Measurements from ENCODE around the gene TPRN.

TPRN gene

DNA sequence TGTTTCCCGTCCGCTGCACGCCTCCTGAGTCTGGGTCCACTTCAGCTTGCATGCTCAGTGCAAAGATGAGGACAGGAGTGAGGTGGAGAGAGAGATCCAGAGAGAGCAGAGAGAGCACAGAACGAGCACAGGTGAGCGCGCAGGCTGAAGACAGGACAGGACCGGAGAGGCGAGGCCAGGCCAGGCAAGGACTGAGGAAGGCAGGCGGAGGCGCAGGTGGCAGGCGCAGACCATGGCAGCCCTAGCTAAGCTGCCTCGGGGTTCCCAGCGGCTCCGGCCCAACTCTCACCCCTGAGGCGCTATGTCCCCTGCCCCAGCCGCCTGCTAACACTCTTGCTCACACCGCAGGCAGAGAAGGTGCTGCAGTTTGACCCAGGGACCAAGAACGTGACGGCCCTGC is 51.9 kb downstream of the TPRN start:
- Histone ChIP-seq H2AFZ (ENCODE audit: low read depth, low read length, severe bottlenecking) (no peak overlapping the region), H3F3A (ENCODE audit: insufficient read depth) (peaks cover 13% of the 10 kb centered on the region; the same call in 1 of the 2 replicates), H3K27ac (ENCODE audit: low read depth, low read length) (no peak overlapping the region), H3K9ac (ENCODE audit: low read length) (no peak overlapping the region), H3K4me3 (ENCODE audit: insufficient read depth, low read length, poor library complexity, severe bottlenecking) (no peak overlapping the region), H3K36me3 (ENCODE audit: low read length) (no peaks in the 10 kb centered on the region), H4K20me1 (ENCODE audit: low read depth, low read length) (no peaks in the 10 kb centered on the region), H3K9me3 (ENCODE audit: insufficient read depth, low read length) (no peaks in the 10 kb centered on the region), H3K4me2 (ENCODE audit: low read depth, low read length, poor library complexity, severe bottlenecking) (no peak overlapping the region), H3K9me2 (replicated peaks; ENCODE audit: insufficient read depth, low read length) (no peaks in the 10 kb centered on the region), H3K79me2 (ENCODE audit: insufficient read depth, low read length) (no peaks in the 10 kb centered on the region), H3K27me3 (ENCODE audit: low read length) (no peaks in the 10 kb centered on the region)
- TF ChIP-seq, protein P1, sequence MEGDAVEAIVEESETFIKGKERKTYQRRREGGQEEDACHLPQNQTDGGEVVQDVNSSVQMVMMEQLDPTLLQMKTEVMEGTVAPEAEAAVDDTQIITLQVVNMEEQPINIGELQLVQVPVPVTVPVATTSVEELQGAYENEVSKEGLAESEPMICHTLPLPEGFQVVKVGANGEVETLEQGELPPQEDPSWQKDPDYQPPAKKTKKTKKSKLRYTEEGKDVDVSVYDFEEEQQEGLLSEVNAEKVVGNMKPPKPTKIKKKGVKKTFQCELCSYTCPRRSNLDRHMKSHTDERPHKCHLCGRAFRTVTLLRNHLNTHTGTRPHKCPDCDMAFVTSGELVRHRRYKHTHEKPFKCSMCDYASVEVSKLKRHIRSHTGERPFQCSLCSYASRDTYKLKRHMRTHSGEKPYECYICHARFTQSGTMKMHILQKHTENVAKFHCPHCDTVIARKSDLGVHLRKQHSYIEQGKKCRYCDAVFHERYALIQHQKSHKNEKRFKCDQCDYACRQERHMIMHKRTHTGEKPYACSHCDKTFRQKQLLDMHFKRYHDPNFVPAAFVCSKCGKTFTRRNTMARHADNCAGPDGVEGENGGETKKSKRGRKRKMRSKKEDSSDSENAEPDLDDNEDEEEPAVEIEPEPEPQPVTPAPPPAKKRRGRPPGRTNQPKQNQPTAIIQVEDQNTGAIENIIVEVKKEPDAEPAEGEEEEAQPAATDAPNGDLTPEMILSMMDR (IDR thresholded peaks at IDR 0.05; ENCODE audit: insufficient read depth, low read length, poor library complexity, severe bottlenecking) = no peak
- no peak for TF ChIP-seq EZH2phosphoT487 (conservative IDR thresholded peaks at IDR 0.05; ENCODE audit: low read length)

DNA sequence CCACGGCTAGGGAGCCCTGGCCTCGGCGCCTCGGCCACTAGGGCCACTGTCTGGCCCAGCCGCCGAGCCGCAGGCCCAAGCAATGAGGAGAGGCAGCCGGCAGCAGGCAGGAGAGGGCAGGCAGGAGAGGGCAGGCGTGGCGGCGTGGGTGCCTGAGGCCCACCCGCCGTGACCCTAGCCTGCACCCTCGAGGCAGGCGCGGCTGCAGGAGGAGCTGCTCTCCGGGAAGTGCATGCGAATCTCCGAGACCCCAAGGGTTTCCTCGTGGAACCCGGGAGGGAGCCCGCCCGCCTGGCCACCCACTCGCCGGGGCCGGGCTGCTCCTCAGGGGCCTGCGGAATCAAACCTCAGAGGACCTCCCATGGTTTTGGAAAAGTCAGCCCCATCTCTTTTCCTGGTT is 52.3 kb downstream of the TPRN start:
- TF ChIP-seq, protein P1 (IDR thresholded peaks at IDR 0.05; ENCODE audit: insufficient read depth, low read length, poor library complexity, severe bottlenecking) = no peak
- TF ChIP-seq EZH2phosphoT487 (conservative IDR thresholded peaks at IDR 0.05; ENCODE audit: low read length) = no peak
- no peaks in the 10 kb centered on the region for H4K20me1 ChIP-seq (ENCODE audit: low read depth, low read length)
- H3K27ac ChIP-seq (ENCODE audit: low read depth, low read length) = no peak overlapping the region
- peaks cover 13% of the 10 kb centered on the region; the same call in 1 of the 2 replicates for H3F3A ChIP-seq (ENCODE audit: insufficient read depth)
- H3K9ac ChIP-seq (ENCODE audit: low read length) = no peak overlapping the region
- H3K4me3 ChIP-seq (ENCODE audit: insufficient read depth, low read length, poor library complexity, severe bottlenecking) = no peak overlapping the region
- H3K9me2 ChIP-seq (replicated peaks; ENCODE audit: insufficient read depth, low read length) = no peaks in the 10 kb centered on the region
- no peaks in the 10 kb centered on the region for H3K36me3 ChIP-seq (ENCODE audit: low read length)
- H3K79me2 ChIP-seq (ENCODE audit: insufficient read depth, low read length) = no peaks in the 10 kb centered on the region
- H2AFZ ChIP-seq (ENCODE audit: low read depth, low read length, severe bottlenecking) = no peak overlapping the region
- no peaks in the 10 kb centered on the region for H3K9me3 ChIP-seq (ENCODE audit: insufficient read depth, low read length)
- H3K27me3 ChIP-seq (ENCODE audit: low read length) = no peaks in the 10 kb centered on the region
- no peak overlapping the region for H3K4me2 ChIP-seq (ENCODE audit: low read depth, low read length, poor library complexity, severe bottlenecking)

DNA sequence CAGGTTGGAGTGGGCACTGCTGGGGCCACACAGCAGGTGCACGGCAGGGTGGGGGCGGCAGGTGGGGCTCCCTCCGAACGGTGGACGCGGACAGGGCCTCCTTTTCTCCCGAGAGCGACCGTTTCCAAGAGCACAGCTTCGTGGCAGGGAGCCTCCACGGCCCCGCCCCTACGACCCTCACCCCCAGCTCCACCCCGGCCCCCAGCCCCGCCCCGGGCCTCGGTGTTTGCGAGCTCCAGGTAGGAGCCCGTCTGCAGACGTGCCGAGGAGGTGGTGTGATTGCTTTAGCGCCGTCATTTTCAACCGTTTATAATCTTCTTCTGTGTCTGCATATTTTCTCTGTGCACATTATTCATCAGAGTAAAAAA is 52.8 kb downstream of the TPRN start:
- no peak overlapping the region for H3K27ac ChIP-seq (ENCODE audit: low read depth, low read length)
- TF ChIP-seq EZH2phosphoT487 (conservative IDR thresholded peaks at IDR 0.05; ENCODE audit: low read length) = no peak
- TF ChIP-seq, protein P1 (IDR thresholded peaks at IDR 0.05; ENCODE audit: insufficient read depth, low read length, poor library complexity, severe bottlenecking) = no peak
- no peak overlapping the region for H2AFZ ChIP-seq (ENCODE audit: low read depth, low read length, severe bottlenecking)
- H3K4me2 ChIP-seq (ENCODE audit: low read depth, low read length, poor library complexity, severe bottlenecking) = no peak overlapping the region
- no peaks in the 10 kb centered on the region for H3K9me2 ChIP-seq (replicated peaks; ENCODE audit: insufficient read depth, low read length)
- H3K4me3 ChIP-seq (ENCODE audit: insufficient read depth, low read length, poor library complexity, severe bottlenecking) = no peak overlapping the region
- no peaks in the 10 kb centered on the region for H3K36me3 ChIP-seq (ENCODE audit: low read length)
- H3K9ac ChIP-seq (ENCODE audit: low read length) = no peak overlapping the region
- no peaks in the 10 kb centered on the region for H3K9me3 ChIP-seq (ENCODE audit: insufficient read depth, low read length)
- H3K27me3 ChIP-seq (ENCODE audit: low read length) = no peaks in the 10 kb centered on the region
- peaks cover 13% of the 10 kb centered on the region; the same call in 1 of the 2 replicates for H3F3A ChIP-seq (ENCODE audit: insufficient read depth)
- H3K79me2 ChIP-seq (ENCODE audit: insufficient read depth, low read length) = no peaks in the 10 kb centered on the region
- no peaks in the 10 kb centered on the region for H4K20me1 ChIP-seq (ENCODE audit: low read depth, low read length)
